ENCODE results near the gene IQSEC1. TPM values are rescaled to one million over a fixed set of nuclear protein-coding genes. Genes with fewer than 3 reads are reported as not detected.

The IQSEC1 gene
- total and polyA plus RNA-seq, 2 experiments from 2014 or later, result 8.0 to 51.9 TPM

GRCh38 chr3:12906141-12906915, 166.9 kb downstream of the IQSEC1 start (continued):
- TF ChIP-seq REST (IDR thresholded peaks at IDR 0.05; ENCODE audit: unreplicated experiment), result no peak

- Histone ChIP-seq H4K20me1 (replicated peaks; ENCODE audit: insufficient read depth) (no peaks in the 10 kb centered on the region), H3K36me3 (ENCODE audit: insufficient read depth) (no peaks in the 10 kb centered on the region; the same call in 1 of the 2 replicates), H3K9me2 (ENCODE audit: insufficient read depth) (no peaks in the 10 kb centered on the region), H3K79me2 (replicated peaks; ENCODE audit: insufficient read depth) (no peaks in the 10 kb centered on the region), H2AFZ (no peak overlapping the region), H3F3A (replicated peaks; ENCODE audit: low read depth) (no peaks in the 10 kb centered on the region), H3K4me1 (ENCODE audit: insufficient read depth) (no peaks in the 10 kb centered on the region), H3K4me2 (no peak overlapping the region), H3K4me3 (no peak overlapping the region), H3K27me3 (ENCODE audit: insufficient read depth) (no peaks in the 10 kb centered on the region), H3K27ac (ENCODE audit: low read depth) (no peak overlapping the region)
- Mint-ChIP-seq H3K9me3 (no peaks in the 10 kb centered on the region), H3K4me3 (no peak overlapping the region), H3K27me3 (ENCODE audit: insufficient read depth, low read depth, poor library complexity) (peaks cover 12% of the 10 kb centered on the region), H3K36me3 (ENCODE audit: low read depth) (peaks cover 14% of the 10 kb centered on the region), H3K4me1 (peaks cover 7% of the 10 kb centered on the region; the same call in 2 of the 3 replicates), H3K27ac (no peak overlapping the region)
- DNase-seq (ENCODE audit: low spot score), result no peak
- no peak for ATAC-seq
- TF ChIP-seq ETS1 (IDR thresholded peaks at IDR 0.05) (no peak), STAT1 (IDR thresholded peaks at IDR 0.05; ENCODE audit: unreplicated experiment) (no peak), POLR2AphosphoS5 (IDR thresholded peaks at IDR 0.05; ENCODE audit: low read depth) (no peak), NANOG (IDR thresholded peaks at IDR 0.05; ENCODE audit: borderline replicate concordance) (no peak), EZH2 (IDR thresholded peaks at IDR 0.05; ENCODE audit: low read depth, unreplicated experiment) (no peak), REST (IDR thresholded peaks at IDR 0.05; ENCODE audit: unreplicated experiment) (no peak), JUNB (IDR thresholded peaks at IDR 0.05; ENCODE audit: unreplicated experiment) (no peak), ZNF331 (CRISPR knock-in tag; IDR thresholded peaks at IDR 0.05; ENCODE audit: low read depth) (no peak), EZH2phosphoT487 (IDR thresholded peaks at IDR 0.05; ENCODE audit: unreplicated experiment) (no peak), CREB1 (CRISPR knock-in tag; IDR thresholded peaks at IDR 0.05; ENCODE audit: low read depth) (no peak)
- TF ChIP-seq, protein P1, sequence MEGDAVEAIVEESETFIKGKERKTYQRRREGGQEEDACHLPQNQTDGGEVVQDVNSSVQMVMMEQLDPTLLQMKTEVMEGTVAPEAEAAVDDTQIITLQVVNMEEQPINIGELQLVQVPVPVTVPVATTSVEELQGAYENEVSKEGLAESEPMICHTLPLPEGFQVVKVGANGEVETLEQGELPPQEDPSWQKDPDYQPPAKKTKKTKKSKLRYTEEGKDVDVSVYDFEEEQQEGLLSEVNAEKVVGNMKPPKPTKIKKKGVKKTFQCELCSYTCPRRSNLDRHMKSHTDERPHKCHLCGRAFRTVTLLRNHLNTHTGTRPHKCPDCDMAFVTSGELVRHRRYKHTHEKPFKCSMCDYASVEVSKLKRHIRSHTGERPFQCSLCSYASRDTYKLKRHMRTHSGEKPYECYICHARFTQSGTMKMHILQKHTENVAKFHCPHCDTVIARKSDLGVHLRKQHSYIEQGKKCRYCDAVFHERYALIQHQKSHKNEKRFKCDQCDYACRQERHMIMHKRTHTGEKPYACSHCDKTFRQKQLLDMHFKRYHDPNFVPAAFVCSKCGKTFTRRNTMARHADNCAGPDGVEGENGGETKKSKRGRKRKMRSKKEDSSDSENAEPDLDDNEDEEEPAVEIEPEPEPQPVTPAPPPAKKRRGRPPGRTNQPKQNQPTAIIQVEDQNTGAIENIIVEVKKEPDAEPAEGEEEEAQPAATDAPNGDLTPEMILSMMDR (conservative IDR thresholded peaks at IDR 0.05; ENCODE audit: low read depth in 2 of 2), result no peak
Measured at GRCh38 chr3:12905316-12906071, 167.7 kb downstream of the IQSEC1 start.
